ENCODE measurements around the gene TRIP6. TPM values are rescaled to one million over a fixed set of nuclear protein-coding genes. Genes with fewer than 3 reads are reported as not detected.

Gene TRIP6
- total RNA-seq, 2 donors from 2014 or later: 34.8 to 40.2 TPM

- intact Hi-C loops (cut with DNase I): no loop called here
- no peak for TF ChIP-seq CTCF (IDR thresholded peaks at IDR 0.05)
- peak overlapping the region; percentile 58 for H3K4me3 ChIP-seq
- no peaks in the 10 kb centered on the region for H3K4me1 ChIP-seq
- no peak for DNase-seq
- no peaks in the 10 kb centered on the region for H3K27me3 ChIP-seq
- no peaks in the 10 kb centered on the region for H3K36me3 ChIP-seq
- H3K27ac ChIP-seq: peak overlapping the region; percentile 60
- no peaks in the 10 kb centered on the region for H3K9me3 ChIP-seq
- peak overlapping the region; percentile 64 to 80 for H3K9ac ChIP-seq (ENCODE audit: low read depth in 2 of 2, low read length in 2 of 2)
Observed at GRCh38 chr7:100826514-100827329, 40.5 kb upstream of the TRIP6 start.

- peak; percentile 93 for DNase-seq
- Histone ChIP-seq H3K36me3 (no peaks in the 10 kb centered on the region), H3K27ac (peak within 1 kb of the TSS; percentile 60), H3K9me3 (no peaks in the 10 kb centered on the region), H3K9ac (ENCODE audit: low read depth in 2 of 2, low read length in 2 of 2) (peak within 1 kb of the TSS; percentile 64 to 84), H3K4me3 (peak within 1 kb of the TSS; percentile 58), H3K27me3 (no peaks in the 10 kb centered on the region), H3K4me1 (no peaks in the 10 kb centered on the region)
- no peak for TF ChIP-seq CTCF (IDR thresholded peaks at IDR 0.05)
- intact Hi-C loops (cut with DNase I): no loop called here
Observed at GRCh38 chr7:100827330-100828226, 39.6 kb upstream of the TRIP6 start, which contains the start of gene EPHB4. TSS of gene EPHB4 (minus strand) at chr7:100827523. CDS start at chr7:100827030, 493 bp downstream.

GRCh38 chr7:100829150-100829716, 38.0 kb upstream of the TRIP6 start:
- Histone ChIP-seq H3K27ac (no peak overlapping the region), H3K4me1 (no peaks in the 10 kb centered on the region)

GRCh38 chr7:100830396-100830795, 36.8 kb upstream of the TRIP6 start:
- no peaks in the 10 kb centered on the region for H3K9me3 ChIP-seq
- no peaks in the 10 kb centered on the region for H3K4me1 ChIP-seq
- no peak for TF ChIP-seq CTCF (IDR thresholded peaks at IDR 0.05)
- intact Hi-C loops (cut with DNase I): no loop called here
- no peak overlapping the region for H3K4me3 ChIP-seq
- no peak for DNase-seq
- no peaks in the 10 kb centered on the region for H3K36me3 ChIP-seq
- H3K9ac ChIP-seq (ENCODE audit: low read depth in 2 of 2, low read length in 2 of 2): no peak overlapping the region
- no peaks in the 10 kb centered on the region for H3K27me3 ChIP-seq
- H3K27ac ChIP-seq: no peak overlapping the region

More at GRCh38 chr7:100829150-100829716, 38.0 kb upstream of the TRIP6 start:
- H3K27me3 ChIP-seq: no peaks in the 10 kb centered on the region
- no peak for TF ChIP-seq CTCF (IDR thresholded peaks at IDR 0.05)
- DNase-seq: peak; percentile 44
- no peak overlapping the region for H3K4me3 ChIP-seq
- no peaks in the 10 kb centered on the region for H3K9me3 ChIP-seq
- no peaks in the 10 kb centered on the region for H3K36me3 ChIP-seq
- H3K9ac ChIP-seq (ENCODE audit: low read depth in 2 of 2, low read length in 2 of 2): no peak overlapping the region
- intact Hi-C loops (cut with DNase I): no loop called here

GRCh38 chr7:100832281-100832633, 34.9 kb upstream of the TRIP6 start:
- TF ChIP-seq CTCF (IDR thresholded peaks at IDR 0.05): no peak
- intact Hi-C loops (cut with DNase I): no loop called here
- no peaks in the 10 kb centered on the region for H3K9me3 ChIP-seq
- H3K27me3 ChIP-seq: no peaks in the 10 kb centered on the region
- no peak overlapping the region for H3K9ac ChIP-seq (ENCODE audit: low read depth in 2 of 2, low read length in 2 of 2)
- H3K27ac ChIP-seq: peak overlapping the region; percentile 40
- DNase-seq: no peak
- H3K4me3 ChIP-seq: no peak overlapping the region
- peaks cover 3% of the 10 kb centered on the region for H3K4me1 ChIP-seq
- H3K36me3 ChIP-seq: no peaks in the 10 kb centered on the region
